ENCODE results near the gene PBX1.

- TF ChIP-seq CTCF (IDR thresholded peaks at IDR 0.05) (no peak), POLR2A (IDR thresholded peaks at IDR 0.05) (no peak)
Measured at GRCh38 chr1:164644774-164645644, 86.0 kb downstream of the PBX1 start.

All from right lobe of liver (tissue), 4 donors.